GM12872 (cell line): ENCODE measurements around the gene PSMD3.

Experiments used
- TF ChIP-seq, protein P1 (sequence below): IDR thresholded peaks from 3 replicates; pipeline ENCODE4 v1.5.1; 2011; ENCODE audit warnings: low read depth, mild to moderate bottlenecking, low read length, moderate library complexity; ENCODE audit not compliant: insufficient read depth

Gene PSMD3

DNA sequence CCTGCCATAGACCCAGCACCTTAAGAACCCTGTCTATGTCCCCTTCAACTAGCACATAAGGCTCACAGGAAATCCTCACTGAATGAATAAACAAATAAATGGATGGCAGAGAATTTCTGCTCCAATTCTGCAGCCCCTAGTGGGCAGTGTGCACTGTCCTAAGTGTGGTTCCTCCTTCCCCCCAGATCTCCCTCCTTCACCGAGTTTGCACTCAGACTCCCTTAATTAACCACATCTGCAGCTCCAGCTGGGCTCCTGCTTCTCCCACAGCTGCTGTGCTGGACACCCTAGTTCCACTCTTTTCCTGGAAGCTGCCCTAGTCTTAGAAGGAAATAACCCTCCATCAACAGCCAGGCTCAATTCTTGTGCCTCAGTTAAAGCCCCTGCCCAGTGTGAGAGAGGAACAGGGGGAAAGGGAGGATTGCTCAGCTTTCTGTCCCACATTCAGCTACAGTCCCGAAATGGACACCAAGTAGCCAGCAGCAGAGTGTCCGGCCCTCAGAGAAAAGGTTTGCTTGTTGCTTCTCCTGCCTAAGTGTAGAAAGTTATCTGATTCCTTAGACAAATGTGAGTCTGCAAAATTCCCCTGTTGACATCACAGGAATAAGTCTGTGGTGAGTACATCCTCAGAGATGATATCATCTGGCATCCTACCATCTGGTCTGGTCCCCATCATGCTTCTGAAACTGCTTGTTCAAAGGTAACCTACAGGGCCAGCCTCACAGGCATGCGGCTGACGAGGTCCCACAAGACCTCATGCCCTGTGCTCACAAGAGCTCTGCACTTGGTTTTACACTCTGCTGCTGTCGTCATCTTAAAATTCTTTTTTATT, 40.8 kb upstream of the PSMD3 start:
- TF ChIP-seq, protein P1, sequence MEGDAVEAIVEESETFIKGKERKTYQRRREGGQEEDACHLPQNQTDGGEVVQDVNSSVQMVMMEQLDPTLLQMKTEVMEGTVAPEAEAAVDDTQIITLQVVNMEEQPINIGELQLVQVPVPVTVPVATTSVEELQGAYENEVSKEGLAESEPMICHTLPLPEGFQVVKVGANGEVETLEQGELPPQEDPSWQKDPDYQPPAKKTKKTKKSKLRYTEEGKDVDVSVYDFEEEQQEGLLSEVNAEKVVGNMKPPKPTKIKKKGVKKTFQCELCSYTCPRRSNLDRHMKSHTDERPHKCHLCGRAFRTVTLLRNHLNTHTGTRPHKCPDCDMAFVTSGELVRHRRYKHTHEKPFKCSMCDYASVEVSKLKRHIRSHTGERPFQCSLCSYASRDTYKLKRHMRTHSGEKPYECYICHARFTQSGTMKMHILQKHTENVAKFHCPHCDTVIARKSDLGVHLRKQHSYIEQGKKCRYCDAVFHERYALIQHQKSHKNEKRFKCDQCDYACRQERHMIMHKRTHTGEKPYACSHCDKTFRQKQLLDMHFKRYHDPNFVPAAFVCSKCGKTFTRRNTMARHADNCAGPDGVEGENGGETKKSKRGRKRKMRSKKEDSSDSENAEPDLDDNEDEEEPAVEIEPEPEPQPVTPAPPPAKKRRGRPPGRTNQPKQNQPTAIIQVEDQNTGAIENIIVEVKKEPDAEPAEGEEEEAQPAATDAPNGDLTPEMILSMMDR, result peak; percentile 67

DNA sequence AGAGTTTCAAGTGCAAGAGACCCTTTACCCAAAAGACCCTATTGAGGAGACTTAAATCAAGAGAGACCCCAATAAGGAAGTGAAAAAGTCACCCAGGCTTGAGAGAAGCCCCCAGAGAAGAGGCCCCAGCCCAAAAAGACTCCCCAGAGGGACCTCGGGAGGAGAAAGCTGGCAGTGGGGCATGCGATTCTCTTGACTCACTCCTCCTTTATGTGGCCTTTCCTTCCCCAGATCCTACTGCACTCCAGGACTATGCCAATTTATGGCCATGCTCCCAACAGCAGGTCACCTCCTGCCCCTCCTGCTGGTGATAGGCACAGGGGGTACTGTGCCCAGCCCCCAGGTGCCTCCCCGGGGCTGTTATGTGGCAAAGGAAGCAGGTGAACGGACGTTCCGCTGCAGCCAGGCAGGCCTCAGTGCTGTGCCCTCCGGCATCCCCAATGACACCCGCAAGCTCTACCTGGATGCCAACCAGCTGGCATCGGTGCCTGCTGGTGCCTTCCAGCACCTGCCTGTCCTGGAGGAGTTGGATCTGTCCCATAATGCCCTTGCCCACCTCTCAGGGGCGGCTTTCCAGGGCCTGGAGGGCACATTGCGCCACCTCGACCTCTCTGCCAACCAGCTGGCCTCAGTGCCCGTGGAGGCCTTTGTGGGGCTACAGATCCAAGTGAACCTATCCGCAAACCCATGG, 36.8 kb upstream of the PSMD3 start:
- TF ChIP-seq, protein P1, result no peak

DNA sequence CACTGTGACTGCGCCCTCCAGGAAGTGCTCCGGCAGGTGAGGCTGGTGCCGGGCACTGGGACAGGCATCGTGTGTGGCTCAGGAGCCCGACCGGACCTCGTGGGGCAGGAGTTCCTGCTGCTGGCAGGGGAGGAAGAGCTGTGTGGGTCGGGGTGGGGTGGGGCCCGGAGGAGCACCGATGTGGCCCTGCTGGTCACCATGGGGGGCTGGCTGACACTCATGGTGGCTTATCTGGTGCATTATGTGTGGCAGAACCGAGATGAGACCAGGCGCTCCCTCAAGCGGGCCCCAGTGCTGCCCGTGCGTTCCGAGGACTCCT, 36.3 kb upstream of the PSMD3 start:
- TF ChIP-seq, protein P1, result no peak

DNA sequence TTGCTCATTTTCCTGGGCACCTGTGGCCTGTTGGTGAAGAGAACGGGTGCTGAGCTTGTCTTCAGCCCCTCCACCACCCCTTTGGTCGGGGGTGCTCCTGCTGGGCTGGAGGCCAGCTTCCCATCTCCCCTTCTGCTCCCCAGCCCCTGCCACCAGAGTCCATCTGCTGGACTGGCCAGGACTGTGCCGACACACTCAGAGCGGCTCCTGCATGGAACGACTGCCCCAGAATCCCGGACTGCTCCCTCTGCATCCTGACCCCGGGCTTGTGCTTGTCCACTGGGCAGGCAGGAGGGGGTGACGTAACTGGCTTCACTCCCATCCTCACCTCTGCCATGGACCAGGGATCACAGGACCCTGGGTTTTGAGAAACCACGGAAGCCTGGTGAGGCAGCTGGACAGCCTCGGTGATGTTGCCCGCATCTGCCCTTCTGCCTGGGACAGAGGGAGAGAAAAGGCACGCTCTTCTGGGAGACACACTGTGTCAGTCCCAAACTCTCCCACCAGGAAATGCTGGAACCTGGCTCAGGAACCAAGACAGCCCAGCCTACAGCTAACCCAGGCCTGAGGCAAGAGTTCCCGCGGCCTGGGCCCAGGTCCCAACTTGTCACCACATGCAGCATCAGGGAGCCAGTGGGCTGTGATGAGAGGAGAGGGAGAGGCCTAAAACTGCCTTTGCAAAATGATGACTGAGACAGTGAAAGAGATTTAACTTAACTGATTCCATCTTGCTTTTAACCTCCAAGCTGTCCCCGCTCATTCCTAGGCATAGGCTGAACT, 33.9 kb upstream of the PSMD3 start:
- TF ChIP-seq, protein P1, result no peak

DNA sequence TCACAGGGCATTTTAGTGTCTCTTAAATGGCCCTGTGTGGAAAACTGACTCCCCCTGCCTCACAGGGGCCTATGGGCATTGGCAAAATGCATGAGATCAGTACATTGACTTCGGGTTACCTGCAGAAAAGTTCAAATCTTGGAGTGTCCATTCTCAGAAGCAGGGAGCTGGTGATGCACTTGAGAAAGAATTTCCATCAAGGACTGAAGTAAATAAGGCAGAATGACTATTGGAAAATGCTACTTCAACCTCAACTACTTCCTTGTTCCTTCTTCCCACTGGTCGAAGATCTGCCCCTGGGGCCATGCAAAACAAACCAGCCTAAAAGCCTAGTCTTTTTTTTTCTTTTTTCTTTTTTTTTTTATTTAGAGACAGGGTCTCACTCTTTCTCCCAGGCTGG, 31.6 kb upstream of the PSMD3 start:
- TF ChIP-seq, protein P1, result no peak

DNA sequence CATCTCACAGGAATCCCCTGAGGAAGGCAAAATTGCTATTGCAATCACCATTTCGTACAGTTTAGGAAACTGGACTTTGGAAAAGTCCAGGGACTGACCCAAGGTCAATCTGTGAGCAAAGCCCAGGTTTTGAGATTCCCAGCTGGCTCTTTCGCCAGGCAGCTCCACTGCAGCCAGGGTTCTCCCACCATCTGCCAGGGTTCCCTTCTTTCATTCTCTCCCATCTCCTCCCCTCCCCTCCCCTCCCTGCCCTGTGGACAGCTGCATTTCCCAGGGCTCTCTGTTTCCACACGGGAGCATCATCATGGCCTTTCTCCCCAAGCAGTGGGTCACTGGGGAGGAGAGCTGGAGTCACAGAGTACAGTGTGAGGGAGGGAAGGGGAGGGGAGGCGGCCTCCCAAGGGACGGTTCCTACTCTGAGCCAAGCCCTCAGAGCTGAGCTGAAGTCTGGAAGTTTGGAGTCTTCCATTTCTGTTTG, 29.7 kb upstream of the PSMD3 start:
- TF ChIP-seq, protein P1, result no peak
